ENCODE results near the gene CACNB1. TPM values are rescaled to one million over a fixed set of nuclear protein-coding genes. Genes with fewer than 3 reads are reported as not detected.

The CACNB1 gene
- total and polyA plus RNA-seq, 2 of the 13 experiments (the other 11 are each of a cell fraction or from before 2014, with no cell fraction given) = 0.75 to 1.5 TPM

GRCh38 chr17:39238311-39238972 is 41.0 kb upstream of the CACNB1 start (continued):
- no peak for TF ChIP-seq ZHX2 (IDR thresholded peaks at IDR 0.05; ENCODE audit: low read depth)
- TF ChIP-seq ZHX2 (CRISPR knock-in tag; IDR thresholded peaks at IDR 0.05; ENCODE audit: borderline replicate concordance) = no peak

- Histone ChIP-seq H3K9ac (ENCODE audit: insufficient read depth, low read depth, low read length) (no peak overlapping the region), H4K20me1 (ENCODE audit: insufficient read depth, low read length) (no peaks in the 10 kb centered on the region), H3K9me3 (ENCODE audit: low read length) (no peaks in the 10 kb centered on the region), H3K79me2 (ENCODE audit: insufficient read depth, low read length) (no peaks in the 10 kb centered on the region), H3K4me3 (replicated peaks in 1 of 3; ENCODE audit: insufficient read depth in 1 of 3, low read depth in 2 of 3, low read length in 3 of 3) (no peak overlapping the region), H3K4me1 (ENCODE audit: insufficient read depth, low read length) (no peaks in the 10 kb centered on the region), H3K27me3 (ENCODE audit: control insufficient read depth in 1 of 2, insufficient read depth in 2 of 2, low read length in 2 of 2) (peaks cover 0 to 8% of the 10 kb centered on the region in 2 experiments; a peak in 3 of 5 replicates), H3K27ac (ENCODE audit: extremely low read length, insufficient read depth, low read length) (no peak overlapping the region), H2AFZ (ENCODE audit: low read length) (no peak overlapping the region), H3K4me2 (ENCODE audit: low read depth, low read length) (no peak overlapping the region), H3K36me3 (replicated peaks in 1 of 2; ENCODE audit: control insufficient read depth in 1 of 2, insufficient read depth in 2 of 2, low read length in 2 of 2) (no peaks in the 10 kb centered on the region)
- WGBS (ENCODE audit: low lambda C conversion rate) = 4% methylated on average over 7 of the region's 7 CpGs
- ChIA-PET CTCF (ENCODE audit: low intra/inter-chr PET ratio, low total read pairs) (no interaction called here), POLR2A (interaction anchor here (1.6 to 1.9 kb wide), 2 partner anchors 31 to 38 kb away, joined by 7 read pairs; partner anchors contain the start of gene RPL19)
- ATAC-seq (no peak), FAIRE-seq (no peak), DNase-seq (ENCODE audit: low spot score) (no peak)
- intact Hi-C loops (cut with micrococcal nuclease; ENCODE audit: unreplicated experiment) (loop anchor here (10.0 kb wide), 1 partner anchor 253 kb away; no protein-coding TSS in a partner anchor), in situ Hi-C loops (cut with HindIII; ENCODE audit: extremely low pct_ligation_motif_present, low pct_unique_long_range_greater_than_20kb) (no loop called here)
- TF ChIP-seq, protein P1, sequence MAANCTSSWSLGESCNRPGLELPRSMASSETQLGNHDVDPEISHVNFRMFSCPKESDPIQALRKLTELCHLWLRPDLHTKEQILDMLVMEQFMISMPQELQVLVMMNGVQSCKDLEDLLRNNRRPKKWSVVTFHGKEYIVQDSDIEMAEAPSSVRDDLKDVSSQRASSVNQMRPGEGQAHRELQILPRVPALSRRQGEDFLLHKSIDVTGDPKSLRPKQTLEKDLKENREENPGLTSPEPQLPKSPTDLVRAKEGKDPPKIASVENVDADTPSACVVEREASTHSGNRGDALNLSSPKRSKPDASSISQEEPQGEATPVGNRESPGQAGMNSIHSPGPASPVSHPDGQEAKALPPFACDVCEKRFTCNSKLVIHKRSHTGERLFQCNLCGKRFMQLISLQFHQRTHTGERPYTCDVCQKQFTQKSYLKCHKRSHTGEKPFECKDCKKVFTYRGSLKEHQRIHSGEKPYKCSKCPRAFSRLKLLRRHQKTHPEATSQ (CRISPR knock-in tag; IDR thresholded peaks at IDR 0.05; ENCODE audit: borderline replicate concordance) = no peak
- TF ChIP-seq ZNF749 (CRISPR knock-in tag; IDR thresholded peaks at IDR 0.05; ENCODE audit: borderline replicate concordance) (no peak), ZNF225 (CRISPR knock-in tag; IDR thresholded peaks at IDR 0.05) (no peak), PAWR (CRISPR knock-in tag; IDR thresholded peaks at IDR 0.05; ENCODE audit: borderline replicate concordance) (no peak), SMARCC2 (IDR thresholded peaks at IDR 0.05) (no peak), BHLHE40 (IDR thresholded peaks at IDR 0.05; ENCODE audit: low read length) (no peak), TOPORS (CRISPR knock-in tag; IDR thresholded peaks at IDR 0.05) (no peak), CAMTA2 (CRISPR knock-in tag; IDR thresholded peaks at IDR 0.05; ENCODE audit: borderline replicate concordance) (no peak), KDM5A (IDR thresholded peaks at IDR 0.05; ENCODE audit: borderline replicate concordance, low read length) (no peak), PCBP1 (IDR thresholded peaks at IDR 0.05; ENCODE audit: borderline replicate concordance, low read depth, low read length) (no peak)
- BruUV-seq (replicated peaks) = no TSS peak
Observed at GRCh38 chr17:39237586-39237985, 40.1 kb upstream of the CACNB1 start.
